Caco-2 (cell line): ENCODE data around the gene LTA4H. TPM values are rescaled to one million over a fixed set of nuclear protein-coding genes. Genes with fewer than 3 reads are reported as not detected.

Source experiments
- BruUV-seq: library from RNA; stranded (reverse); fragments of 400-500 nt; replicated peaks from 2 replicates; lab custom pipeline; 2021; lab: Mats Ljungman, UMichigan
- CTCF ChIA-PET: fragments of 300-600 bp; sonication (Branson Sonifier 250); formaldehyde crosslinking; loops from one replicate; lab custom pipeline; 2022; ENCODE audit warnings: antibody characterized with exemption; lab: Charles Lee
- POLR2A ChIA-PET: fragments of 300-600 bp; sonication (Branson Sonifier 250); formaldehyde crosslinking; loops from one replicate; lab custom pipeline; 2022; ENCODE audit warnings: antibody characterized with exemption; lab: Charles Lee
- DNase-seq, 2 experiments: peaks; one replicate each; pipeline versions ENCODE4 v3.0.0 to v3.0.0-alpha.2; 2020 to 2022
- H3K27me3 ChIP-seq: replicated peaks from 2 replicates; pipeline ENCODE4 v1.6.0; 2011; ENCODE audit warnings: low read length; ENCODE audit not compliant: control insufficient read depth, insufficient read depth
- H3K36me3 ChIP-seq: 2 replicates; pipeline ENCODE4 v1.5.1; 2011; ENCODE audit warnings: low read length; ENCODE audit not compliant: control insufficient read depth, insufficient read depth
- H3K4me1 ChIP-seq: fragments of 250-450 bp; sonication (Bioruptor Pico); 2 replicates; pipeline ENCODE4 v1.5.1; 2020; ENCODE audit warnings: mild to moderate bottlenecking
- H3K4me3 ChIP-seq: 2 replicates; pipeline ENCODE4 v1.5.1; 2011; ENCODE audit warnings: low read depth, mild to moderate bottlenecking, control low read depth, low read length
- H3K9me3 ChIP-seq: fragments of 250-450 bp; sonication (Bioruptor Pico); 2 replicates; pipeline ENCODE4 v1.5.1; 2020; ENCODE audit warnings: mild to moderate bottlenecking, moderate library complexity
- H3K27ac Mint-ChIP-seq: one replicate; pipeline ENCODE4 v1.8.0; 2022; ENCODE audit warnings: mixed read lengths; ENCODE audit not compliant: unreplicated experiment
- H3K27me3 Mint-ChIP-seq: one replicate; pipeline ENCODE4 v1.8.0; 2022; ENCODE audit warnings: mixed read lengths; ENCODE audit not compliant: insufficient read depth, unreplicated experiment
- H3K36me3 Mint-ChIP-seq: one replicate; pipeline ENCODE4 v1.8.0; 2022; ENCODE audit warnings: mild to moderate bottlenecking, mixed read lengths; ENCODE audit not compliant: insufficient read depth, unreplicated experiment
- H3K4me1 Mint-ChIP-seq: one replicate; pipeline ENCODE4 v1.8.0; 2022; ENCODE audit warnings: low read depth, mixed read lengths; ENCODE audit not compliant: unreplicated experiment
- H3K4me3 Mint-ChIP-seq: one replicate; pipeline ENCODE4 v1.8.0; 2022; ENCODE audit warnings: mild to moderate bottlenecking, moderate library complexity, mixed read lengths; ENCODE audit not compliant: unreplicated experiment
- H3K9me3 Mint-ChIP-seq: one replicate; pipeline ENCODE4 v1.8.0; 2022; ENCODE audit warnings: mixed read lengths; ENCODE audit not compliant: unreplicated experiment
- CTCF ChIP-seq, 2 experiments: fragments of 200-600 bp in 1 of 2; IDR thresholded peaks; 1 replicate in 1 of 2; 2 replicates in 1 of 2; pipeline versions ENCODE4 v1.5.1 to v1.8.0; 2011 to 2022; ENCODE audit warnings: antibody characterized with exemption in 1 of 2, control low read depth in 1 of 2, inconsistent platforms in 1 of 2, low read depth in 1 of 2, low read length in 1 of 2, mild to moderate bottlenecking in 1 of 2, moderate library complexity in 1 of 2; ENCODE audit not compliant: insufficient read depth in 1 of 2, severe bottlenecking in 1 of 2, unreplicated experiment in 1 of 2
- intact Hi-C: fragments of 100-400 bp; cut with micrococcal nuclease; formaldehyde crosslinking; loops from one replicate; pipeline ENCODE4 v1.10.0; 2022; ENCODE audit not compliant: unreplicated experiment
- total RNA-seq: library from RNA; stranded (reverse); gene quantifications from 2 replicates; pipeline ENCODE4 v1.2.3, GENCODE V29; 2022

LTA4H gene
- total RNA-seq, 1 experiment from 2014 or later = 56.7 TPM

GRCh38 chr12:96029826-96030225, 5.6 kb downstream of the LTA4H start:
- Histone ChIP-seq H3K9me3 (no peaks in the 10 kb centered on the region), H3K36me3 (no peaks in the 10 kb centered on the region), H3K27me3 (no peaks in the 10 kb centered on the region), H3K4me3 (no peak overlapping the region), H3K4me1 (no peaks in the 10 kb centered on the region; the same call in 1 of the 2 replicates)
- no peaks in the 10 kb centered on the region for H3K4me1 Mint-ChIP-seq
- intact Hi-C loops = no loop called here
- ChIA-PET CTCF (no interaction called here), POLR2A (no interaction called here)
- no peaks in the 10 kb centered on the region for H3K9me3 Mint-ChIP-seq
- H3K27ac Mint-ChIP-seq = no peak overlapping the region
- no peak for DNase-seq
- H3K36me3 Mint-ChIP-seq = no peaks in the 10 kb centered on the region
- H3K27me3 Mint-ChIP-seq = no peaks in the 10 kb centered on the region
- no peak for TF ChIP-seq CTCF (IDR thresholded peaks at IDR 0.05; ENCODE audit: insufficient read depth in 1 of 2, low read depth in 1 of 2, low read length in 1 of 2, severe bottlenecking in 1 of 2, unreplicated experiment in 1 of 2)
- BruUV-seq = no TSS peak
- H3K4me3 Mint-ChIP-seq = no peak overlapping the region

DNA sequence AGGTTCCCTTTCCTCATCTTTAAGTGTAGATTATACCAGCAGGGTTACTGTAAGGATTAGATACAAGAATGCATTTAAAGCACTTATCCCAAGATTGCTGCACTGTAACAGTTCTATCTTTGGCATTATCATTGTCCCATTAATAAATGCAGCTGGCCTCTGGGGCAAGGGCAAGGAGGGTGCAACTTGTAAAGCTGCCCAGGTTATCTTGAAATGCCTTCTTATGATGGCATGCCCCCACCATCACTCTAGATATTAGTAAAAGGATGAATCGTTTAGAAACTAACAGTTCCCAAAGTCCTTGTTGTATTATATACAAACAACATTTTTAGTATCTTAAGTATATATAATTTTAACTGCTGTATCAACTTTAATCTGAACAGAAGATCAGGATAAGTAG, 6.8 kb downstream of the LTA4H start:
- DNase-seq = no peak
- intact Hi-C loops = no loop called here
- Histone ChIP-seq H3K36me3 (no peaks in the 10 kb centered on the region), H3K9me3 (no peaks in the 10 kb centered on the region), H3K4me3 (no peak overlapping the region), H3K27me3 (no peaks in the 10 kb centered on the region), H3K4me1 (no peaks in the 10 kb centered on the region)
- Mint-ChIP-seq H3K9me3 (no peaks in the 10 kb centered on the region), H3K27ac (no peak overlapping the region), H3K4me3 (no peak overlapping the region), H3K36me3 (no peaks in the 10 kb centered on the region), H3K27me3 (no peaks in the 10 kb centered on the region), H3K4me1 (no peaks in the 10 kb centered on the region)
- no peak for TF ChIP-seq CTCF (IDR thresholded peaks at IDR 0.05; ENCODE audit: insufficient read depth in 1 of 2, low read depth in 1 of 2, low read length in 1 of 2, severe bottlenecking in 1 of 2, unreplicated experiment in 1 of 2)
- POLR2A ChIA-PET = no interaction called here
- BruUV-seq = no TSS peak
- CTCF ChIA-PET = no interaction called here

- H3K9me3 Mint-ChIP-seq = no peaks in the 10 kb centered on the region
- no peak overlapping the region for H3K27ac Mint-ChIP-seq
- BruUV-seq = no TSS peak
Measured at GRCh38 chr12:96026331-96026730, 9.1 kb downstream of the LTA4H start.

More at GRCh38 chr12:96026331-96026730, 9.1 kb downstream of the LTA4H start:
- Histone ChIP-seq H3K4me3 (no peak overlapping the region), H3K4me1 (no peaks in the 10 kb centered on the region), H3K36me3 (no peaks in the 10 kb centered on the region), H3K27me3 (no peaks in the 10 kb centered on the region), H3K9me3 (no peaks in the 10 kb centered on the region)
- ChIA-PET POLR2A (no interaction called here), CTCF (no interaction called here)
- no peak for TF ChIP-seq CTCF (IDR thresholded peaks at IDR 0.05; ENCODE audit: insufficient read depth in 1 of 2, low read depth in 1 of 2, low read length in 1 of 2, severe bottlenecking in 1 of 2, unreplicated experiment in 1 of 2)
- no peak overlapping the region for H3K4me3 Mint-ChIP-seq
- H3K4me1 Mint-ChIP-seq = no peaks in the 10 kb centered on the region
- no peak for DNase-seq
- intact Hi-C loops = no loop called here
- H3K36me3 Mint-ChIP-seq = peaks cover 6% of the 10 kb centered on the region
- no peaks in the 10 kb centered on the region for H3K27me3 Mint-ChIP-seq
